MM.1S (cell line): ENCODE measurements around the gene NAT10.

ENCODE experiments used
- DNase-seq: peaks from one replicate; pipeline ENCODE4 v3.0.0-alpha.2; 2015
- H2AFZ ChIP-seq: fragments of 300-600 bp; sonication (generic); 2 replicates; pipeline ENCODE4 v1.6.0; 2016; ENCODE audit warnings: antibody characterized with exemption, low read length
- H3F3A ChIP-seq: fragments of 300-600 bp; sonication (generic); 2 replicates; pipeline ENCODE4 v1.6.1; 2016; ENCODE audit warnings: mild to moderate bottlenecking, antibody characterized with exemption, low read length, moderate library complexity, mixed read lengths; ENCODE audit not compliant: insufficient read depth
- H3K27ac ChIP-seq: fragments of 300-600 bp; sonication (generic); 2 replicates; pipeline ENCODE4 v1.5.1; 2016; ENCODE audit warnings: mild to moderate bottlenecking, low read length
- H3K27me3 ChIP-seq: fragments of 300-600 bp; sonication (generic); replicated peaks from 2 replicates; pipeline ENCODE4 v1.6.0; 2016; ENCODE audit warnings: low read length; ENCODE audit not compliant: insufficient read depth
- H3K36me3 ChIP-seq: fragments of 300-600 bp; sonication (generic); replicated peaks from 2 replicates; pipeline ENCODE4 v1.6.1; 2016; ENCODE audit warnings: mild to moderate bottlenecking, low read length, mixed read lengths; ENCODE audit not compliant: insufficient read depth
- H3K4me1 ChIP-seq: fragments of 300-600 bp; sonication (generic); 2 replicates; pipeline ENCODE4 v1.6.1; 2016; ENCODE audit warnings: low read length, mixed read lengths
- H3K4me2 ChIP-seq: fragments of 300-600 bp; sonication (generic); 2 replicates; pipeline ENCODE4 v1.6.0; 2016; ENCODE audit warnings: low read depth, low read length
- H3K4me3 ChIP-seq: fragments of 300-600 bp; sonication (generic); 2 replicates; pipeline ENCODE4 v1.5.1; 2016; ENCODE audit warnings: low read length, mixed read lengths
- H3K79me2 ChIP-seq: fragments of 300-600 bp; sonication (generic); 2 replicates; pipeline ENCODE4 v1.6.1; 2016; ENCODE audit warnings: mixed run types, low read length, mixed read lengths
- H3K9ac ChIP-seq: fragments of 300-600 bp; sonication (generic); 2 replicates; pipeline ENCODE4 v1.6.1; 2016; ENCODE audit warnings: low read length, mixed read lengths
- H3K9me2 ChIP-seq: fragments of 300-600 bp; sonication (generic); replicated peaks from 2 replicates; pipeline ENCODE4 v1.6.1; 2016; ENCODE audit warnings: mild to moderate bottlenecking, low read length, mixed read lengths; ENCODE audit not compliant: insufficient read depth
- H3K9me3 ChIP-seq: fragments of 300-600 bp; sonication (generic); replicated peaks from 2 replicates; pipeline ENCODE4 v1.6.1; 2016; ENCODE audit warnings: mild to moderate bottlenecking, low read length, mixed read lengths; ENCODE audit not compliant: insufficient read depth
- H4K20me1 ChIP-seq: fragments of 300-600 bp; sonication (generic); 2 replicates; pipeline ENCODE4 v1.6.1; 2016; ENCODE audit warnings: mild to moderate bottlenecking, low read length, moderate library complexity, mixed read lengths; ENCODE audit not compliant: insufficient read depth
- EZH2 ChIP-seq: fragments of 300-600 bp; sonication (generic); optimal IDR thresholded peaks from 2 replicates; pipeline ENCODE3; 2017; ENCODE audit warnings: low read depth, mild to moderate bottlenecking, antibody characterized with exemption, low read length, mixed read lengths
- EZH2phosphoT487 ChIP-seq: fragments of 300-600 bp; sonication (generic); IDR thresholded peaks from 2 replicates; pipeline ENCODE4 v1.6.1; 2018; ENCODE audit warnings: antibody characterized with exemption, low read length
- TF ChIP-seq, protein P1 (sequence below): fragments of 300-600 bp; sonication (generic); IDR thresholded peaks from 2 replicates; pipeline ENCODE4 v1.5.1; 2016; ENCODE audit warnings: antibody characterized with exemption, low read length, mixed read lengths

Gene NAT10

DNA sequence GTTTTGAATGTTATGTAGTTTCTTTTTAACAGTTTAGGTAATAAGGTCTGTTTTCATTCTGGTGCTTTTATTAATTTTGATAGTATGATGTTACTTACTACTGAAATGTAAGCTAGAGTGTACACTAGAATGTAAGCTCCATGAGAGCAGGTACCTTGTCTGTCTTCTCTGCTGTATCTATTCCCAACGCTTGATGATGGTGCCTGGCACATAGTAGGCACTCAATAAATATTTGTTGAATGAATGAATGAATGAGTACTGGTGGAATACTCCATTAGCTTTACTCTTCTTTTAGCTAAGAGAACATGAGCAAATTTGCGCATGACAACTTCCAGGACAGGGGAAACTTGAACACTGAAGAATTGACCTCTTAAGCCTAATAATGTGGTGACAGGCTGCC lies 6.6 kb upstream of the NAT10 start:
- Histone ChIP-seq H3K9me3 (no peaks in the 10 kb centered on the region), H3K4me1 (peaks cover 6% of the 10 kb centered on the region; the same call in 1 of the 2 replicates), H4K20me1 (no peaks in the 10 kb centered on the region), H3K4me2 (no peak overlapping the region), H3K36me3 (peaks cover 12% of the 10 kb centered on the region), H3K79me2 (peaks cover 16% of the 10 kb centered on the region), H3K4me3 (no peak overlapping the region), H2AFZ (no peak overlapping the region), H3F3A (peaks cover 26% of the 10 kb centered on the region), H3K9me2 (no peaks in the 10 kb centered on the region), H3K9ac (no peak overlapping the region), H3K27me3 (no peaks in the 10 kb centered on the region), H3K27ac (no peak overlapping the region)
- TF ChIP-seq EZH2phosphoT487 (no peak), EZH2 (no peak)
- TF ChIP-seq, protein P1, sequence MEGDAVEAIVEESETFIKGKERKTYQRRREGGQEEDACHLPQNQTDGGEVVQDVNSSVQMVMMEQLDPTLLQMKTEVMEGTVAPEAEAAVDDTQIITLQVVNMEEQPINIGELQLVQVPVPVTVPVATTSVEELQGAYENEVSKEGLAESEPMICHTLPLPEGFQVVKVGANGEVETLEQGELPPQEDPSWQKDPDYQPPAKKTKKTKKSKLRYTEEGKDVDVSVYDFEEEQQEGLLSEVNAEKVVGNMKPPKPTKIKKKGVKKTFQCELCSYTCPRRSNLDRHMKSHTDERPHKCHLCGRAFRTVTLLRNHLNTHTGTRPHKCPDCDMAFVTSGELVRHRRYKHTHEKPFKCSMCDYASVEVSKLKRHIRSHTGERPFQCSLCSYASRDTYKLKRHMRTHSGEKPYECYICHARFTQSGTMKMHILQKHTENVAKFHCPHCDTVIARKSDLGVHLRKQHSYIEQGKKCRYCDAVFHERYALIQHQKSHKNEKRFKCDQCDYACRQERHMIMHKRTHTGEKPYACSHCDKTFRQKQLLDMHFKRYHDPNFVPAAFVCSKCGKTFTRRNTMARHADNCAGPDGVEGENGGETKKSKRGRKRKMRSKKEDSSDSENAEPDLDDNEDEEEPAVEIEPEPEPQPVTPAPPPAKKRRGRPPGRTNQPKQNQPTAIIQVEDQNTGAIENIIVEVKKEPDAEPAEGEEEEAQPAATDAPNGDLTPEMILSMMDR, result no peak
- DNase-seq, result no peak

DNA sequence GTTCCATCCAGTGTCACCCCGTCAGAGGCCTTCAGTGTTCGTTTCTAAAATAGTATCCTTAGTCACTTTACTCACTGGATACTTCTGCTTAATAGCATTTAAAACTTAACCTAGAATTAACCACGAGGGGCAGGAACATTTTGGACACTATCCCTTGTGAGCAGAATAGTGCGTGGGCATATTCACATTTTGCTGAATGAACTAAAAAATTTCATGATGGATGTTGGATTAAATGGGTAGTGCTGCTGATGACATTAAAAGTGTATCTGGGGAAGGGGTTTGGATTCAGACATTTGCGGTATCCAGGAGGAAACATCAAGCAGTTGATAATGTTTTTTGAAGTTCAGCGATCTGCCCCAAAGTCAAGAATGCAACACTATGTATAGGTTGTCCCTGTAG lies 750 bp upstream of the NAT10 start:
- Histone ChIP-seq H3K27me3 (no peaks in the 10 kb centered on the region), H3K9me2 (no peaks in the 10 kb centered on the region), H3K4me2 (peak overlapping the region; percentile 89), H2AFZ (0 out of 2 replicates have a peak overlapping the region, but pooled peaks have one; percentile 33), H3K27ac (peak overlapping the region; percentile 83), H3K9me3 (no peaks in the 10 kb centered on the region), H3K36me3 (peaks cover 4% of the 10 kb centered on the region; the same call in 1 of the 2 replicates), H3K9ac (peak overlapping the region; percentile 87), H3K4me1 (peaks cover 18% of the 10 kb centered on the region; the same call in 1 of the 2 replicates), H4K20me1 (no peaks in the 10 kb centered on the region), H3K4me3 (peak overlapping the region; percentile 88), H3F3A (peaks cover 41% of the 10 kb centered on the region), H3K79me2 (peaks cover 42% of the 10 kb centered on the region)
- no peak for DNase-seq
- TF ChIP-seq, protein P1, result no peak
- no peak for TF ChIP-seq EZH2
- TF ChIP-seq EZH2phosphoT487, result no peak

- Histone ChIP-seq H3K27ac (peak overlapping the region; percentile 83), H3K9me2 (no peaks in the 10 kb centered on the region), H3K36me3 (peaks cover 11% of the 10 kb centered on the region; the same call in 1 of the 2 replicates), H4K20me1 (no peaks in the 10 kb centered on the region), H3F3A (peaks cover 40% of the 10 kb centered on the region), H2AFZ (peak overlapping the region; percentile 62), H3K27me3 (no peaks in the 10 kb centered on the region), H3K4me1 (peaks cover 18% of the 10 kb centered on the region; the same call in 1 of the 2 replicates), H3K9ac (peak overlapping the region; percentile 87), H3K9me3 (no peaks in the 10 kb centered on the region), H3K79me2 (peaks cover 48% of the 10 kb centered on the region), H3K4me2 (peak overlapping the region; percentile 82), H3K4me3 (peak overlapping the region; percentile 88)
- DNase-seq, result no peak
- TF ChIP-seq EZH2phosphoT487, result no peak
These were observed 602 bp downstream of the NAT10 start for GRCh38 chr11:34105957-34106504.

DNA sequence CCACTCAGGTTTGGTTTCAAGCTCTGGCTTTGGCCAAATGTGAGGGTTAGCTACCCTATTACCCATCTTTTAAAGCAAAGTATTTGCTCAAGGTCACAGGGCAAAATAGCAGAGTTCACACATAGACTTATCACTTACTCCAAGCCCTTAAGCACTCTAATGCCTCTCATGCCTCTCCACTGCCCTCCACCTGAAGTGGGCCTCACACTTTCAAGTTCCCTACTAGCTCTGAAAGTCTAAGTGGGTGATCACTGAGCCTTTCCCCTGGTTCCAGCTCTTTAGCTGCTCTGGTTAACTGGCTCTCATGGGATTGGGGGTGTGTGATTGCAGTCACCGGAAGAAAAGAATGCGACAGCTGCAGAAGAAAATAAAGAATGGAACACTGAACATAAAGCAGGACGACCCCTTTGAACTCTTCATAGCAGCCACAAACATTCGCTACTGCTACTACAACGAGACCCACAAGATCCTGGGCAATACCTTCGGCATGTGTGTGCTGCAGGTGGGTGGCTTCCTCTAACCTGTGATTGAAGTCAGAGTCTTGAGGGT lies 6.4 kb downstream of the NAT10 start:
- no peak overlapping the region for H3K9ac ChIP-seq
- peaks cover 41% of the 10 kb centered on the region for H3K79me2 ChIP-seq
- 0 out of 2 replicates have a peak, but pooled peaks cover under 1% of the 10 kb centered on the region for H3K4me1 ChIP-seq
- no peak overlapping the region for H3K27ac ChIP-seq
- H3K27me3 ChIP-seq, result no peaks in the 10 kb centered on the region
- no peaks in the 10 kb centered on the region for H3K9me3 ChIP-seq
- no peak overlapping the region for H3K4me2 ChIP-seq
- H3K9me2 ChIP-seq, result no peaks in the 10 kb centered on the region
- H4K20me1 ChIP-seq, result no peaks in the 10 kb centered on the region
- no peaks in the 10 kb centered on the region for H3F3A ChIP-seq
- no peak overlapping the region for H3K4me3 ChIP-seq
- DNase-seq, result no peak
- H2AFZ ChIP-seq, result no peak overlapping the region
- peaks cover 19% of the 10 kb centered on the region for H3K36me3 ChIP-seq
- TF ChIP-seq EZH2phosphoT487 (no peak), EZH2 (no peak)
- TF ChIP-seq, protein P1, result no peak
